Trophoblast cell (in vitro differentiated cells and primary cell): ENCODE data around the gene LRBA.
A peak's percentile ranks its signal among the peaks of the same experiment; 100 is the strongest.

Experiments
- DNase-seq, 2 donors: peaks; one replicate each; pipeline ENCODE4 v3.0.0-alpha.2; 2016
- H2AFZ ChIP-seq: 2 replicates; pipeline ENCODE4 v1.6.1; 2013; ENCODE audit warnings: low read length, moderate library complexity, mild to moderate bottlenecking; ENCODE audit not compliant: insufficient read depth, poor library complexity
- H2AK5ac ChIP-seq: 2 replicates; pipeline ENCODE4 v1.6.1; 2013; ENCODE audit warnings: mild to moderate bottlenecking, low read length
- H2BK120ac ChIP-seq: 2 replicates; pipeline ENCODE4 v1.6.1; 2013; ENCODE audit warnings: low read length, mild to moderate bottlenecking, moderate library complexity; ENCODE audit not compliant: insufficient read depth, poor library complexity
- H2BK12ac ChIP-seq: 2 replicates; pipeline ENCODE4 v1.6.1; 2013; ENCODE audit warnings: mild to moderate bottlenecking, low read length, moderate library complexity
- H2BK5ac ChIP-seq: 2 replicates; pipeline ENCODE4 v1.6.1; 2013; ENCODE audit warnings: low read length, low read depth, moderate library complexity, mild to moderate bottlenecking; ENCODE audit not compliant: poor library complexity
- H3K14ac ChIP-seq: 2 replicates; pipeline ENCODE4 v1.6.1; 2013; ENCODE audit warnings: mild to moderate bottlenecking, low read length
- H3K18ac ChIP-seq: 2 replicates; pipeline ENCODE4 v1.6.1; 2013; ENCODE audit warnings: mild to moderate bottlenecking, low read length
- H3K23ac ChIP-seq: 2 replicates; pipeline ENCODE4 v1.6.1; 2013; ENCODE audit warnings: low read length
- H3K27ac ChIP-seq: 2 replicates; pipeline ENCODE4 v1.5.1; 2013; ENCODE audit warnings: low read depth, mild to moderate bottlenecking, inconsistent platforms, low read length, moderate library complexity
- H3K27me3 ChIP-seq: 2 replicates; pipeline ENCODE4 v1.6.1; 2013; ENCODE audit warnings: inconsistent platforms, mild to moderate bottlenecking, low read length, moderate library complexity; ENCODE audit not compliant: insufficient read depth
- H3K36me3 ChIP-seq, 2 experiments: 1 replicate in 1 of 2; 2 replicates in 1 of 2; pipeline ENCODE4 v1.6.1; 2013; ENCODE audit warnings: low read length in 2 of 2, mild to moderate bottlenecking in 2 of 2, moderate library complexity in 1 of 2; ENCODE audit not compliant: insufficient read depth in 2 of 2, control insufficient read depth in 1 of 2
- H3K4ac ChIP-seq: 2 replicates; pipeline ENCODE4 v1.6.1; 2013; ENCODE audit warnings: low read depth, mild to moderate bottlenecking, low read length, moderate library complexity
- H3K4me1 ChIP-seq, 2 experiments: 1 replicate in 1 of 2; 2 replicates in 1 of 2; pipeline ENCODE4 v1.6.1; 2013; ENCODE audit warnings: low read length in 2 of 2, mild to moderate bottlenecking in 2 of 2, moderate library complexity in 1 of 2; ENCODE audit not compliant: insufficient read depth in 2 of 2, control insufficient read depth in 1 of 2
- H3K4me2 ChIP-seq: 2 replicates; pipeline ENCODE4 v1.6.1; 2013; ENCODE audit warnings: inconsistent platforms, mild to moderate bottlenecking, low read length, moderate library complexity
- H3K4me3 ChIP-seq: 2 replicates; pipeline ENCODE4 v1.5.1; 2013; ENCODE audit warnings: mild to moderate bottlenecking, low read depth, low read length, inconsistent platforms
- H3K79me1 ChIP-seq: one replicate; pipeline ENCODE4 v1.6.1; 2013; ENCODE audit warnings: low read length
- H3K79me2 ChIP-seq: 2 replicates; pipeline ENCODE4 v1.6.1; 2013; ENCODE audit warnings: low read length, mild to moderate bottlenecking; ENCODE audit not compliant: control insufficient read depth, insufficient read depth, poor library complexity
- H3K9ac ChIP-seq: 2 replicates; pipeline ENCODE4 v1.6.1; 2013; ENCODE audit warnings: mild to moderate bottlenecking, low read length
- H3K9me3 ChIP-seq: 2 replicates; pipeline ENCODE4 v1.6.1; 2013; ENCODE audit warnings: low read depth, mild to moderate bottlenecking, control low read depth, inconsistent platforms, low read length; ENCODE audit not compliant: insufficient read depth
- H4K12ac ChIP-seq: 2 replicates; pipeline ENCODE4 v1.6.1; 2013; ENCODE audit warnings: low read depth, mild to moderate bottlenecking, low read length, moderate library complexity
- H4K8ac ChIP-seq: 2 replicates; pipeline ENCODE4 v1.6.1; 2013; ENCODE audit warnings: low read depth, mild to moderate bottlenecking, low read length, moderate library complexity
- H4K91ac ChIP-seq: one replicate; pipeline ENCODE4 v1.6.1; 2013; ENCODE audit warnings: low read depth, mild to moderate bottlenecking, low read length, moderate library complexity
- WGBS: extraction: QIAGEN DNeasy Blood & Tissue Kit; methylation state at CpG from one replicate; pipeline ENCODE4 v1.1.7; 2013; ENCODE audit warnings: missing lambda C conversion rate; ENCODE audit not compliant: insufficient read length, insufficient coverage; ENCODE audit errors: extremely low coverage; 5-methylcytosine and 5-hydroxymethylcytosine counted together

Gene LRBA

GRCh38 chr4:150680651-150681050, 334.4 kb downstream of the LRBA start:
- Histone ChIP-seq H3K4ac (no peak overlapping the region), H2BK12ac (no peak overlapping the region), H4K12ac (no peak overlapping the region), H4K91ac (no peak overlapping the region), H2BK5ac (no peak overlapping the region), H3K9ac (no peak overlapping the region), H4K8ac (no peak overlapping the region), H3K4me3 (no peak overlapping the region), H3K23ac (no peak overlapping the region), H3K79me1 (no peaks in the 10 kb centered on the region), H3K4me1 (no peaks in the 10 kb centered on the region), H3K18ac (no peak overlapping the region), H3K27me3 (no peaks in the 10 kb centered on the region), H2AK5ac (no peak overlapping the region), H3K14ac (no peak overlapping the region), H3K27ac (no peak overlapping the region), H3K79me2 (no peaks in the 10 kb centered on the region), H3K4me2 (no peak overlapping the region), H3K9me3 (no peaks in the 10 kb centered on the region), H2BK120ac (no peak overlapping the region), H2AFZ (no peak overlapping the region), H3K36me3 (no peaks in the 10 kb centered on the region)
- no CpG with 5 or more reads among the region's 5 CpGs for WGBS
- no peak for DNase-seq

- Histone ChIP-seq H3K4me1 (no peaks in the 10 kb centered on the region), H3K79me2 (no peaks in the 10 kb centered on the region), H3K4me3 (no peak overlapping the region), H3K4ac (no peak overlapping the region), H3K14ac (no peak overlapping the region), H2BK12ac (no peak overlapping the region), H4K12ac (no peak overlapping the region), H3K79me1 (no peaks in the 10 kb centered on the region), H3K9me3 (no peaks in the 10 kb centered on the region), H2BK120ac (no peak overlapping the region), H3K27me3 (no peaks in the 10 kb centered on the region), H3K36me3 (no peaks in the 10 kb centered on the region), H2BK5ac (no peak overlapping the region), H3K18ac (no peak overlapping the region), H3K4me2 (no peak overlapping the region), H2AK5ac (no peak overlapping the region), H3K9ac (no peak overlapping the region), H3K23ac (no peak overlapping the region), H2AFZ (no peak overlapping the region), H3K27ac (no peak overlapping the region), H4K8ac (no peak overlapping the region), H4K91ac (no peak overlapping the region)
- WGBS = no CpG with 5 or more reads among the region's 3 CpGs
- peak in 1 of 2 donors; percentile 37 for DNase-seq
Observed at GRCh38 chr4:150679765-150680343, 335.2 kb downstream of the LRBA start.

GRCh38 chr4:150679018-150679764, 335.9 kb downstream of the LRBA start:
- Histone ChIP-seq H3K9me3 (no peaks in the 10 kb centered on the region), H3K36me3 (no peaks in the 10 kb centered on the region), H2BK5ac (no peak overlapping the region), H3K4me3 (no peak overlapping the region), H3K4me1 (no peaks in the 10 kb centered on the region), H3K23ac (no peak overlapping the region), H3K27me3 (no peaks in the 10 kb centered on the region), H3K79me1 (no peaks in the 10 kb centered on the region), H2AK5ac (no peak overlapping the region), H2AFZ (no peak overlapping the region), H3K79me2 (no peaks in the 10 kb centered on the region), H3K14ac (no peak overlapping the region), H4K8ac (no peak overlapping the region), H4K12ac (no peak overlapping the region), H3K18ac (no peak overlapping the region), H3K4me2 (no peak overlapping the region), H2BK120ac (no peak overlapping the region), H3K9ac (no peak overlapping the region), H2BK12ac (no peak overlapping the region), H4K91ac (no peak overlapping the region), H3K27ac (no peak overlapping the region), H3K4ac (no peak overlapping the region)
- no CpG with 5 or more reads among the region's 5 CpGs for WGBS
- DNase-seq = no peak

GRCh38 chr4:150673793-150674192, 341.3 kb downstream of the LRBA start:
- no peaks in the 10 kb centered on the region for H3K36me3 ChIP-seq
- H2AK5ac ChIP-seq = no peak overlapping the region
- H3K9ac ChIP-seq = no peak overlapping the region
- no peak overlapping the region for H2BK12ac ChIP-seq
- H3K79me1 ChIP-seq = no peaks in the 10 kb centered on the region
- no peak overlapping the region for H2BK5ac ChIP-seq
- H3K4me1 ChIP-seq = no peaks in the 10 kb centered on the region
- no peak overlapping the region for H3K23ac ChIP-seq
- no peak overlapping the region for H3K4me3 ChIP-seq
- no peaks in the 10 kb centered on the region for H3K79me2 ChIP-seq
- H3K4ac ChIP-seq = no peak overlapping the region
- H3K4me2 ChIP-seq = no peak overlapping the region
- no peak overlapping the region for H2AFZ ChIP-seq
- DNase-seq = no peak
- H3K9me3 ChIP-seq = no peaks in the 10 kb centered on the region
- WGBS = no CpG with 5 or more reads among the region's 2 CpGs
- no peak overlapping the region for H4K12ac ChIP-seq
- no peak overlapping the region for H3K18ac ChIP-seq
- no peak overlapping the region for H2BK120ac ChIP-seq
- H4K91ac ChIP-seq = no peak overlapping the region
- no peak overlapping the region for H3K27ac ChIP-seq
- H3K27me3 ChIP-seq = no peaks in the 10 kb centered on the region
- no peak overlapping the region for H3K14ac ChIP-seq
- H4K8ac ChIP-seq = no peak overlapping the region
